Smooth muscle cell (in vitro differentiated cells): ENCODE measurements around the gene DSEL. TPM values are rescaled to one million over a fixed set of nuclear protein-coding genes. Genes with fewer than 3 reads are reported as not detected.

Experiments used
- DNase-seq: peaks from one replicate; lab custom pipeline; 2025; ENCODE audit not compliant: unreplicated experiment; lab: John Stamatoyannopoulos, UW
- H2AFZ ChIP-seq: fragments of 200-600 bp; sonication (generic); 2 replicates; pipeline ENCODE4 v1.6.0; 2016; ENCODE audit warnings: antibody characterized with exemption, low read depth, mild to moderate bottlenecking
- H3F3A ChIP-seq: fragments of 200-600 bp; sonication (generic); 2 replicates; pipeline ENCODE4 v1.6.0; 2017; ENCODE audit warnings: antibody characterized with exemption, low read depth
- H3K27ac ChIP-seq: fragments of 200-600 bp; sonication (generic); 2 replicates; pipeline ENCODE4 v1.5.1; 2016; ENCODE audit warnings: low read depth, mild to moderate bottlenecking
- H3K27me3 ChIP-seq: fragments of 200-600 bp; sonication (generic); 2 replicates; pipeline ENCODE4 v1.6.1; 2016; ENCODE audit warnings: low read depth, mild to moderate bottlenecking
- H3K36me3 ChIP-seq: fragments of 200-600 bp; sonication (generic); 2 replicates; pipeline ENCODE4 v1.5.1; 2016; ENCODE audit warnings: low read depth
- H3K4me1 ChIP-seq: fragments of 200-600 bp; sonication (generic); 2 replicates; pipeline ENCODE4 v1.5.1; 2016; ENCODE audit warnings: low read depth
- H3K4me2 ChIP-seq: fragments of 200-600 bp; sonication (generic); 2 replicates; pipeline ENCODE4 v1.6.0; 2016; ENCODE audit warnings: mild to moderate bottlenecking
- H3K4me3 ChIP-seq: fragments of 200-600 bp; sonication (generic); 2 replicates; pipeline ENCODE4 v1.5.1; 2016; ENCODE audit warnings: mild to moderate bottlenecking
- H3K79me2 ChIP-seq: fragments of 200-600 bp; sonication (generic); 2 replicates; pipeline ENCODE4 v1.6.0; 2016; ENCODE audit warnings: low read depth, mild to moderate bottlenecking
- H3K9ac ChIP-seq: fragments of 200-600 bp; sonication (generic); 2 replicates; pipeline ENCODE4 v1.6.0; 2016; ENCODE audit warnings: low read depth
- H3K9me3 ChIP-seq: fragments of 200-600 bp; sonication (generic); replicated peaks from 2 replicates; pipeline ENCODE4 v1.5.1; 2016; ENCODE audit warnings: low read depth
- H4K20me1 ChIP-seq: fragments of 200-600 bp; sonication (generic); 2 replicates; pipeline ENCODE4 v1.6.0; 2016; ENCODE audit warnings: low read depth
- WGBS: methylation state at CpG from one replicate; pipeline ENCODE4 v1.1.7; 2016; ENCODE audit warnings: low lambda C conversion rate; 5-methylcytosine and 5-hydroxymethylcytosine counted together
- polyA plus RNA-seq: library from polyadenylated mRNA; unstranded; fragments of >200 nt; fragmentation: Nextera tagmentation; extraction: Ambion mirVana; gene quantifications from 2 replicates; pipeline ENCODE4 v1.2.1, GENCODE V29; 2016
- total RNA-seq: library from RNA; depleted of rRNA; stranded (reverse); fragments of >200 nt; gene quantifications from 2 replicates; pipeline ENCODE4 v1.2.3, GENCODE V29; 2014
- TF ChIP-seq, protein P1 (sequence below): fragments of 200-600 bp; sonication (generic); IDR thresholded peaks from 2 replicates; pipeline ENCODE4 v1.5.1; 2017; ENCODE audit warnings: borderline replicate concordance, mild to moderate bottlenecking, antibody characterized with exemption; ENCODE audit not compliant: insufficient read depth, poor library complexity, severe bottlenecking

The DSEL gene
- total and polyA plus RNA-seq, 2 experiments from 2014 or later: 4.3 to 14.0 TPM

DNA sequence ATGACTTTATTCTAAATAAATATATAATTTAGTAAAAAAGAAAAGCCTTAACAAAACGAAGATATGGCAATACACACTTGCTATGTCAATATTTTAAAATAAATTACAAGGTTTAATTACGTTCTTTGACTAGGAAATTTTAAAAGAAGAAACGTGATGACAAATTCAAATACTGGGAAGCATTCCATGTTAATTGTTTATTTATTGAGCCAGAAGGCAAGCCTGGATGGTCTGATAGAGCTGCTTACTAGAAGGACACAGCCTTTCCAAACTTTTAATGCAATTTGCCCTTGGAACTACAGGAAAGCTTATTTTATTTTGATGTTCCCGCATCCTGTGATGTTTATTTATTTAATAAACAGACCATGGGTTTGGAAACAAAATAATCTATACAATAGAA is 33.4 kb upstream of the DSEL start:
- Histone ChIP-seq H3K4me1 (no peaks in the 10 kb centered on the region), H2AFZ (no peak overlapping the region), H3K36me3 (no peaks in the 10 kb centered on the region), H3K9ac (no peak overlapping the region), H4K20me1 (no peaks in the 10 kb centered on the region), H3K4me2 (no peak overlapping the region), H3K9me3 (no peaks in the 10 kb centered on the region), H3K27me3 (no peaks in the 10 kb centered on the region), H3K27ac (no peak overlapping the region), H3K79me2 (no peaks in the 10 kb centered on the region), H3K4me3 (no peak overlapping the region), H3F3A (no peaks in the 10 kb centered on the region)
- TF ChIP-seq, protein P1, sequence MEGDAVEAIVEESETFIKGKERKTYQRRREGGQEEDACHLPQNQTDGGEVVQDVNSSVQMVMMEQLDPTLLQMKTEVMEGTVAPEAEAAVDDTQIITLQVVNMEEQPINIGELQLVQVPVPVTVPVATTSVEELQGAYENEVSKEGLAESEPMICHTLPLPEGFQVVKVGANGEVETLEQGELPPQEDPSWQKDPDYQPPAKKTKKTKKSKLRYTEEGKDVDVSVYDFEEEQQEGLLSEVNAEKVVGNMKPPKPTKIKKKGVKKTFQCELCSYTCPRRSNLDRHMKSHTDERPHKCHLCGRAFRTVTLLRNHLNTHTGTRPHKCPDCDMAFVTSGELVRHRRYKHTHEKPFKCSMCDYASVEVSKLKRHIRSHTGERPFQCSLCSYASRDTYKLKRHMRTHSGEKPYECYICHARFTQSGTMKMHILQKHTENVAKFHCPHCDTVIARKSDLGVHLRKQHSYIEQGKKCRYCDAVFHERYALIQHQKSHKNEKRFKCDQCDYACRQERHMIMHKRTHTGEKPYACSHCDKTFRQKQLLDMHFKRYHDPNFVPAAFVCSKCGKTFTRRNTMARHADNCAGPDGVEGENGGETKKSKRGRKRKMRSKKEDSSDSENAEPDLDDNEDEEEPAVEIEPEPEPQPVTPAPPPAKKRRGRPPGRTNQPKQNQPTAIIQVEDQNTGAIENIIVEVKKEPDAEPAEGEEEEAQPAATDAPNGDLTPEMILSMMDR: no peak
- 83% methylated on average over 4 of the region's 4 CpGs for WGBS
- no peak for DNase-seq

- Histone ChIP-seq H3F3A (no peaks in the 10 kb centered on the region), H3K9ac (no peak overlapping the region), H3K36me3 (no peaks in the 10 kb centered on the region), H3K27ac (no peak overlapping the region), H3K4me1 (no peaks in the 10 kb centered on the region), H3K79me2 (no peaks in the 10 kb centered on the region), H2AFZ (no peak overlapping the region), H3K4me2 (no peak overlapping the region), H3K9me3 (no peaks in the 10 kb centered on the region), H3K27me3 (no peaks in the 10 kb centered on the region), H3K4me3 (no peak overlapping the region), H4K20me1 (no peaks in the 10 kb centered on the region)
- no peak for DNase-seq
- TF ChIP-seq, protein P1: no peak
Observed at GRCh38 chr18:67545681-67546080, 29.2 kb upstream of the DSEL start.

GRCh38 chr18:67540559-67540958 is 24.0 kb upstream of the DSEL start:
- Histone ChIP-seq H3K79me2 (no peaks in the 10 kb centered on the region), H3K4me2 (no peak overlapping the region), H3K4me1 (no peaks in the 10 kb centered on the region), H3K36me3 (no peaks in the 10 kb centered on the region), H3K4me3 (no peak overlapping the region), H3K9me3 (no peaks in the 10 kb centered on the region), H3K9ac (no peak overlapping the region), H4K20me1 (no peaks in the 10 kb centered on the region), H3F3A (no peaks in the 10 kb centered on the region), H3K27me3 (no peaks in the 10 kb centered on the region), H3K27ac (no peak overlapping the region), H2AFZ (no peak overlapping the region)
- 92% methylated on average over 5 of the region's 5 CpGs for WGBS
- no peak for DNase-seq
- TF ChIP-seq, protein P1: no peak

DNA sequence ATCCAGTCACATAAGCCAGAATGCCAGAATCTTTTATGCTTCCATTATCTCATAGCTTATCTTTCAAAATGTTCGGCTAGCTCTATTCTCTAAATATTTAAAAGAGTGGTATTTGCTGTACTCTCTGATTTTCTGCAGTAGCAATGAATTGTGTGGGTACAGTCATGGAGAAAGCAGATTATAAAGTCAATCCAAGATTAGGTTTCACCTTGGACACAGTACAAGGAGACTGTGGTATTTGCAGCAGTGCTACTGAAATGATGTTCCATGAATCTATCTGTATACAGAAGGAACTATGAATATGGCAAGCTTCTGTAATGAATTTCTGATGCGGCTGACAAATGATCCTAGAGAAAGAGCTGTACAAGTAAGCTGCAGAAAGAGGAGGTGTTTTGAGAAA is 15.4 kb upstream of the DSEL start:
- Histone ChIP-seq H2AFZ (no peak overlapping the region), H3K79me2 (no peaks in the 10 kb centered on the region), H3K9me3 (no peaks in the 10 kb centered on the region), H3K36me3 (no peaks in the 10 kb centered on the region), H3K4me1 (no peaks in the 10 kb centered on the region), H3K9ac (no peak overlapping the region), H4K20me1 (no peaks in the 10 kb centered on the region), H3K4me3 (no peak overlapping the region), H3F3A (no peaks in the 10 kb centered on the region), H3K27ac (no peak overlapping the region), H3K4me2 (no peak overlapping the region), H3K27me3 (no peaks in the 10 kb centered on the region)
- WGBS: 92% methylated on average over 2 of the region's 2 CpGs
- no peak for DNase-seq
- TF ChIP-seq, protein P1: no peak
